HFFc6 (cell line): ENCODE measurements around the gene TMEM178B. TPM values are rescaled to one million over a fixed set of nuclear protein-coding genes. Genes with fewer than 3 reads are reported as not detected.

Experiments
- DNase-seq: peaks from one replicate; pipeline ENCODE4 v3.0.0-alpha.2; 2018
- H3K27ac Mint-ChIP-seq: 2 replicates; pipeline ENCODE4 v1.8.0; 2020; ENCODE audit warnings: mild to moderate bottlenecking, mixed read lengths
- H3K27me3 Mint-ChIP-seq: 2 replicates; pipeline ENCODE4 v1.8.0; 2021; ENCODE audit warnings: mild to moderate bottlenecking, moderate library complexity, mixed read lengths; ENCODE audit not compliant: insufficient read depth
- H3K36me3 Mint-ChIP-seq: 2 replicates; pipeline ENCODE4 v1.8.0; 2021; ENCODE audit warnings: low read depth, mixed read lengths
- H3K4me1 Mint-ChIP-seq: 2 replicates; pipeline ENCODE4 v1.8.0; 2020; ENCODE audit warnings: low read depth, mixed read lengths
- H3K4me3 Mint-ChIP-seq: 2 replicates; pipeline ENCODE4 v1.8.0; 2020; ENCODE audit warnings: mild to moderate bottlenecking, moderate library complexity, mixed read lengths
- H3K9me3 Mint-ChIP-seq: 2 replicates; pipeline ENCODE4 v1.8.0; 2020; ENCODE audit warnings: mild to moderate bottlenecking, mixed read lengths
- CTCF ChIP-seq: fragments of 200-600 bp; sonication (generic); IDR thresholded peaks from 2 replicates; pipeline ENCODE4 v1.5.0; 2021; ENCODE audit warnings: antibody characterized with exemption, mild to moderate bottlenecking
- total RNA-seq, 6 experiments: library from RNA; stranded (reverse); fragmentation: NEBNext Ultra II Directional; extraction: Animal tissue kit (Norgen Biotek cat#: 25700); gene quantifications; 2 replicates in 1 of 6; 3 replicates in 5 of 6; pipeline ENCODE4 v1.2.3, GENCODE V29; 2021

TMEM178B gene
- total RNA-seq, 6 experiments from 2014 or later: 2.8 to 8.4 (median 6.6) TPM

GRCh38 chr7:141147482-141147881 lies 73.6 kb downstream of the TMEM178B start:
- no peaks in the 10 kb centered on the region for H3K36me3 Mint-ChIP-seq
- TF ChIP-seq CTCF: no peak
- no peak overlapping the region for H3K27ac Mint-ChIP-seq
- peaks cover 30% of the 10 kb centered on the region for H3K4me1 Mint-ChIP-seq
- H3K4me3 Mint-ChIP-seq: no peak overlapping the region
- H3K27me3 Mint-ChIP-seq: no peaks in the 10 kb centered on the region
- H3K9me3 Mint-ChIP-seq: no peaks in the 10 kb centered on the region; the same call in 1 of the 2 replicates
- no peak for DNase-seq

GRCh38 chr7:141150465-141150864 lies 76.6 kb downstream of the TMEM178B start:
- TF ChIP-seq CTCF: no peak
- Mint-ChIP-seq H3K4me3 (no peak overlapping the region), H3K9me3 (no peaks in the 10 kb centered on the region), H3K36me3 (no peaks in the 10 kb centered on the region), H3K27ac (no peak overlapping the region), H3K27me3 (no peaks in the 10 kb centered on the region), H3K4me1 (peaks cover 11% of the 10 kb centered on the region)
- no peak for DNase-seq

GRCh38 chr7:141151746-141152145 lies 77.9 kb downstream of the TMEM178B start:
- no peaks in the 10 kb centered on the region for H3K9me3 Mint-ChIP-seq
- no peaks in the 10 kb centered on the region for H3K36me3 Mint-ChIP-seq
- H3K4me1 Mint-ChIP-seq: peaks cover 10% of the 10 kb centered on the region; the same call in 1 of the 2 replicates
- no peaks in the 10 kb centered on the region; the same call in 1 of the 2 replicates for H3K27me3 Mint-ChIP-seq
- H3K4me3 Mint-ChIP-seq: no peak overlapping the region
- H3K27ac Mint-ChIP-seq: no peak overlapping the region
- TF ChIP-seq CTCF: no peak
- no peak for DNase-seq

GRCh38 chr7:141153231-141153630 lies 79.4 kb downstream of the TMEM178B start:
- H3K36me3 Mint-ChIP-seq: no peaks in the 10 kb centered on the region
- H3K4me1 Mint-ChIP-seq: peaks cover 24% of the 10 kb centered on the region
- H3K4me3 Mint-ChIP-seq: no peak overlapping the region
- no peak for DNase-seq
- TF ChIP-seq CTCF: no peak
- peaks cover 2% of the 10 kb centered on the region for H3K27me3 Mint-ChIP-seq
- peaks cover 10% of the 10 kb centered on the region; the same call in 1 of the 2 replicates for H3K9me3 Mint-ChIP-seq
- no peak overlapping the region for H3K27ac Mint-ChIP-seq

- DNase-seq: no peak
- no peak overlapping the region for H3K4me3 Mint-ChIP-seq
- peaks cover 34% of the 10 kb centered on the region for H3K4me1 Mint-ChIP-seq
- no peak overlapping the region for H3K27ac Mint-ChIP-seq
- peaks cover 10% of the 10 kb centered on the region; the same call in 1 of the 2 replicates for H3K9me3 Mint-ChIP-seq
- peaks cover 2% of the 10 kb centered on the region for H3K27me3 Mint-ChIP-seq
- no peak for TF ChIP-seq CTCF
- no peaks in the 10 kb centered on the region for H3K36me3 Mint-ChIP-seq
Observed at GRCh38 chr7:141154131-141154732, 80.4 kb downstream of the TMEM178B start.
